ENCODE data around the gene CLDN15.
"Not testable (repeated sequence)": the region's sequence is repeated elsewhere in the genome, so short reads cannot be mapped to it uniquely, and the experiment has no call there.

The CLDN15 gene

DNA sequence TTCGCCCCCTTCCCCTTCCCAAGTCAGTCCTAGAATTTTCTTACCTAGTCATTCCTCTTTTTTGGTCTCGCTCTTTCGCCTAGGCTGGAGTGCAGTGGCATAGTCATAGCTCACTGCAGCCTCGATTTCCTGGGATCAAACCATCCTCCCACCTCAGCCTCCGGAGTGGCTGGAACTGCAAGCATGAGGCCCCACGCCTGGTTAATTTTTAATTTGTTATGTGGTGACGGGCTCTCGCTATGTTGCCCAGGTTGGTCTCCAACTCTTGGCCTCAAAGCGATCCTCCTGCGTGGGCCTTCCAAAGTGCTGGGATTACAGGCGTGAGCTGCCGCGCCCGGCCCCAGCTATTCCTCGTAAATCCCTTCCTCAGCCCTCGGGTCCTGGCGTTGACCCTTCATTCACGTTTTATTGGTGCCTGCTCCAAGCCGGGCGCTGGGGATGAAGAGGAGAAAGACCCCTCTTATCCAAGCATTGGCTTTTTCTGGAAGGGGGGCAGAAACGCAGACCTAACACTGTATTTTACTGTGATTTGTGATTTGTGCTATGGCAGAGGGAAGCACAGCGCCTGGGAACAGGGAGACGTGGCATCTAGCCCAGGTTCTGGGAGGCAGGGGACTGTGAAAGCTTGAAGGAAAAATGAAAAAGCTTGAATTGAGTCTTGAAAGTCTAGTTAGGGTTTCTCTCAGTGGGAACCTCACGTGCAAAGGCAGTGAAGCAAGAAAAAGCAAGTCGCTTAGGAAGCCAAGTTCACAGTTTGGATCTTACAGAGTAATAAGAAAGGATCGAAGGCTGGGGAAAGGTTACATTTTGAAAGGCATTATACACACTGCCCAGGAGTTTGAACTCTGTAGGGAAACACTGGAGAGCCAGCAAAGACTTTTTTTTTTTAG is 19.1 kb downstream of the CLDN15 start:
- no peak for FAIRE-seq

- peak; percentile 98 for FAIRE-seq
Observed at GRCh38 chr7:101217388-101218235, 20.0 kb downstream of the CLDN15 start, which contains the start of the genes PLOD3 and ZNHIT1. Gene PLOD3, minus strand, starts transcription at chr7:101217581. Its CDS starts 307 bp downstream, at chr7:101217274. Gene ZNHIT1, plus strand, starts transcription at chr7:101218165. Its CDS starts 31 bp downstream, at chr7:101218196.

DNA sequence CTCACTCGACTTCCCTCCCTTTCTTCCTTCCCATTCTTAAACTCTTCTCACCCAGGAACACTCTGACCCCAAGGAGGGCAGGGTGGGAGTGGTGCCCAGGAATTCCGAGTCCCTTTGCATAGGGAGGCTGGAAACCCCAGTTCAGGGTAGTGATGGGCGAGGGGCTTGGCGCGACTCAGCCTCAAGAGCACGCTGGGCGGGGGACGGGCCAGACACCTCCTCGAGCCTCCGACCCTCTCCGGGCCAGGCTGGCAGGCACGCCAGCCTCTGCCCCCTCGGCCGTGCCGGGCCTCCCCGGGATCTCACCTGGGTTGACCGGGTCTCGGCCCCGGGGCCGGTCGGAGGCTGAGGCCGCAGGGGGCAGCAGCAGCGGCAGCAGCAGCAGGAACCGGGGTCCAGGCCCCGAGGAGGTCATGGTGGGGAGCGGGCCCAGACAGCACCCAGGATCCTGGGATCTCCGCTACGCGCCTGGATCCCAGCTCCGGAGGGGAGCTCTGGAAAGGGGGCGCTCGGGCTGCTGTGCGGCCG is 20.7 kb downstream of the CLDN15 start:
- FAIRE-seq, result no peak

- no peak for FAIRE-seq
Observed at GRCh38 chr7:101216001-101216859, 21.4 kb downstream of the CLDN15 start.

DNA sequence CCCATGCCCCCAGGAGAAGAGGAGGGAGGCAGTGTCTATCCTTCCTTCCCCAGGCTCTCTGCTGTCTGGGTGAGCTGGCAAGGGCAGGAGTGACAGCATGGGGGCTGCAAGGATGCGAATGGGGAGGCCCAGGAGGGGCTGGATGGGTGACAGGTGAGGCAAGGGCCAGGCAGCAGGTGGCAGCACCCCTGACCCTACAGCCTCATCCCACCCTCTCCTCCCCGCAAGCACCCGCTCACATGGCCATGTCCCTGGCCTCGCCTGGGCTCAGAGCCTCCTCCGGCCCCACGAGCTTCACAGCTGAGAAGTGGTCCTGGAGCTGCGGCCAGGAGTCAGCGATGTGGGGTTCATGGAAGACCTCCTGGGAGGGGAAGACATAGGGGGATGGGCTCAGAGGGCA is 25.6 kb downstream of the CLDN15 start:
- no peak for FAIRE-seq

DNA sequence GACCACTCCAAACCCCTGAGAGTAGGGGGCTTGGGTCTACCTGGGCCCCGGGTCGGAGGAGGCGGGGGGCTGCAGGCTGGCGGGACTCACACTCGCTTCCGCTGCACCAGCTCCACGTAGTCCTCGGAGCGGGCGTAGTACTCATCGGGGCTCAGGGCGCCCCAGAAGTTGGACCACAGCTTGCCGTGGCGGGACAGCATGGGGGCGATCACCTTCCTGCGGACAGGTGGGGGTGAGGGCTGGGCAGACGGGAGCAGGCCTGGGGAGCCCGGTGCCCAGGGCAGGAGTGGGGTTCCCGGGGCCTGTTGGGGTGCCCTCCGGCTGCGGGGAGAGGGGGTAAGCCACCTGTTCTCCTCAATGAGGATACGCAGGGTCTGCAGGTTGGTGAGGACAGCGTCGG is 26.1 kb downstream of the CLDN15 start:
- no peak for FAIRE-seq

- no peak for FAIRE-seq
Observed at GRCh38 chr7:101210143-101210542, 27.5 kb downstream of the CLDN15 start.

GRCh38 chr7:101208794-101209193 is 28.8 kb downstream of the CLDN15 start:
- FAIRE-seq, result no peak

GRCh38 chr7:101207459-101207858 is 30.1 kb downstream of the CLDN15 start:
- FAIRE-seq, result no peak

- FAIRE-seq, result no peak
Observed at GRCh38 chr7:101206665-101207042, 30.9 kb downstream of the CLDN15 start.

GRCh38 chr7:101205901-101206664 is 31.5 kb downstream of the CLDN15 start:
- FAIRE-seq, result no peak

DNA sequence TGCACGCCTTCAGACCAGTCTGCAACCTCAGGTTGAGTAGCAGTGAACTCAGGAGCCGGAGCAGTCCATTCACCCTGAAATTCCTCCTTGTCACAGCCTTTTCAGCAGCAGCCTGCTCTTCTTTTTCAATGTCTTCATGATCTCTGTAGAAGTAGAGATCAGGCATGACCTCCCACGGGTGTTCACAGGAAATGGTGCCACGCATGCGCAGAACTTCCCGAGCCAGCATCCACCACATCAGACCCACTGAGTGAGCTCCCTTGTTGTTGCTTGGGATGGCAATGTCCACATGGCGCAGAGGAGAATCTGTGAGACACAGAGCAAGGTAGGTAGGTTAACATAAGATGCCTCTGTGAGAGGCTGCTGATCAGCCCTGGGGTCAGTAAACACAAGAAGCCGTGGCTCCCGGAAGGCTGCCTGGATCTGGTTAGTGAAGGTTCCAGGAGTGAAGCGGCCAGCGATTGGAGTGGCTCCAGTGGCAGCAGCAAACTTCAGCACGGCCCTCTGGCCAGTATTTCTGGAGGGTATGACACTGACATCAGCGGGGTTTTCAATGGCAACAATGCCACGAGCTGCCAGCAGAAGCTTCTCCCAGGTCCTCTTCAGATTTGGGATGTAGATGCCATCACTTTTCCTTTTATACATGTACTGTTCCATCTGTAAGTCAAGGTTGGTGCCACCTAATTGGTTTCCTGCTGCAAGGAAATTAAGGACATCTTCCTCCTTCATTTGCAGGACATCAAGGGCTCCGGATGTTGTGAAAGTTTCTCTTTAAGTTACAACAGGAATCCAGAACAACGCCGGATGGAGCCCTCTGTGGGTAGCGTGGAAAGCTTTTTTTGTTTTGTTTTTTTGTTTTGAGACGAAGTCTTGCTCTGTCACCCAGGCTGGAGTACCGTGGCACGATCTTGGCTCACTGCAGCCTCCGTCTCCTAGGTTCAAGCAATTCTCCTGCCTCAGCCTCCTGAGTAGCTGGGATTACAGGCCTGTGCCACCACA is 33.6 kb downstream of the CLDN15 start:
- not testable (repeated sequence) for FAIRE-seq

DNA sequence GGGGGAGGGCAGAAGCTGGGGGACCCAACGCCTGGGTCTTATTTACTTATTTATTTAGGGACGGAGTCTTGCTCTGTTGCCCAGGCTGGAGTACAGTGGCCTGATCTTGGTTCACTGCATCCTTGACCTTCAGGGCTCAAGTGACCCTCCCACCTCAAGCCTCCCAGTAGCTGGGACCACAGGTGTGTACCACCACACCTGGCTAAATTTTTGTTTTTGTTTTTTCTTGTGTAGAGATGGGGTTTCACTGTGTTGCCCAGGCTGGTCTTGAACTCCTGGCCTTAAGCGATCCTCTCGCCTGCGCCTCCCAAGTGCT is 35.0 kb downstream of the CLDN15 start:
- FAIRE-seq, result no peak

DNA sequence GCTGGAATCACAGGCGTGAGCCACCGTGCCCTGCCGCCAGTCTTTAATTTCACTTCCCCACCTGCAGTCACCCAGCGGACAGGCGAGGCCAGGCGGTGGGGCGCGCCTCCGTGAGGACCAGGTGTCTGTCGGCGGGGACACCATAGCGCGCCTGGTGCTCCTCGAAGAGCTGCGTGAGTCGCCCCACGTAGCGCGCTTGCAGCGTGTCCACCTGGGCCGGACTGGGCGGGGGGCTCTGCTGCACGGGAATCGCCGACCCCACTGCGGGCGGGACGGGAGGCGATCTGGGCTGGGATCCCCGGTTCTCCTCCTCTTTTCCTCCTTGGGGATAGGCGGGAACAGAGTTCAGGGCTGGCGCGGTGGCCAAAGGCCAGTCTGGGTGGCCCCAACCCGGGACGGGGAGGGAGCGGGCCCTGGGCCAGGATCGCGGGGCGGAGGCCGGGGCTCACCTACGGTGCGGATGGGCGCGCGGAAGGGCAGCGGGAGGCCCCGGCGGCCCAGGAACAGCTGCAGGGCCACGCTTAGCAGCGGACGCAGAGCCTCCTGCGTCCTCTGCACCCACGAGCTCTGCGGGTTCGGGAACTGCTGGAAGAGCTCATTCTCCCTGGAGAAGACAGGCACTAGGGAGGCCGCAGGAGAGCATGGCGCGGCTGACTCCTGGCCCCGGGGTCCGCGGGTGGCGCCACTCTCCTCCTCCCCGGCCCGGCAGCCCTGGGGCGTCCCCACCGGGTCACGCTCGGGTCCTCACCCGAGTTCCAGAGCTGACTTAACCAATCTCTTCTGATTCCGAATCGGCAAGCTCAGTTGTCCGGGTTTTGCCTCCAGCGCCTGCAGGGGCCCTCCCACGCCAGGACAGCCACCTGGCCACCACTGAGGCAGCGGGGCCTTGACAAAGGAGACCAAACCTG is 35.7 kb downstream of the CLDN15 start:
- no peak for FAIRE-seq

DNA sequence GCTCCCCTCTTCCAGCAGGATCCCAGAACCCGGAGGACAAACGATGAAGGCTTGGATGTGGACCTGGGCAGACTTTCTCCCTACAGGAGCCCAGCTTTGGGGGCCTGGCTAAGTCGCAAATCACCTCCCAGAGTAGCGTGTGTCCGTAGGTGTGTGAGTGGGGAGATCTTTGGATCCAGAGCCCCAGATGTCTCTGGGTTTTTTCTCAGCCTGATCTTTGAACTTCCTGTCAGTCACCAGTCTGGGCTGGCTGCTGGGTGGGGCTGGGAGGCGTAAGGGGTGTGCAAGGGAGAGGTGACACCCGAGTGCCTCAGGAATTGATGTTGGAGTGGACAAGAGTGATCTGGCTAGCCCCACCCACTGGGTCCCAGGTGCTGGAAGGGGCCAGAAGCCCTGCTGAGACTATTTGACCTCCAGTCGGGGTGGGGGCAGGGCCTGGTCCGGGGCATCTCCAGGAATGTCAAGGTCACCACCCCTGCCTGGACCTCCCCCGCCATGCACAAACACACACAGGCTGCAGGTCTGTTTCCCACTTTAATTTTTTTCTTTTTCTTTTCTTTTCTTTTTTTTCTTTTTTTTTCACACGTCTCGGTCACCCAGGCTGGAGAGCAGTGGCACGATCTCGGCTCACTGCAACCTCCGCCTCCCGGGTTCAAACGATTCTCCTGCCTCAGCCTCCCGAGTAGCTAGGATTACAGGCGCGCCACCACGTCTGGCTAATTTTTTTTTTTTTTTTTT is 36.6 kb downstream of the CLDN15 start, which contains the start of gene MOGAT3:
TSS of gene MOGAT3 (minus strand) at position 175 of the 738 bp plus-strand sequence. CDS start 182 bp downstream, outside the sequence.
- FAIRE-seq, result no peak

DNA sequence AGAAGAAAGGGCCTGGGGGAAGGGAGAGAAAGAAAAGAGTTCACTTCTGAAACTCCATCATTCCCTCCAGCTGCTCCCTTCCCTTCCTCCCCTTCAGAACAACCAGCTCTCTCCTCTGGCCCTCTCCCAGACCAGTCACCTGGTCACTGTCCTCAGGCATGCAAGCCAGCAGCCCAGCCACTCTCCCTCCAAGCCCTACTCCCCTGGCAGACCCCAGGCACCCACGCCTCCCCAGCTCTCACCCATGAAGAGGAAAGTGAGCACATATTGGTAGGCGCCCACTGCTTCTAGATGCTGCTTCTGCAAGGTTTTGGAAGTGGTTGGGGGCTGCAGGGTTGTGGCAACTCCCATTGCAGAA is 37.1 kb downstream of the CLDN15 start:
- no peak for FAIRE-seq

DNA sequence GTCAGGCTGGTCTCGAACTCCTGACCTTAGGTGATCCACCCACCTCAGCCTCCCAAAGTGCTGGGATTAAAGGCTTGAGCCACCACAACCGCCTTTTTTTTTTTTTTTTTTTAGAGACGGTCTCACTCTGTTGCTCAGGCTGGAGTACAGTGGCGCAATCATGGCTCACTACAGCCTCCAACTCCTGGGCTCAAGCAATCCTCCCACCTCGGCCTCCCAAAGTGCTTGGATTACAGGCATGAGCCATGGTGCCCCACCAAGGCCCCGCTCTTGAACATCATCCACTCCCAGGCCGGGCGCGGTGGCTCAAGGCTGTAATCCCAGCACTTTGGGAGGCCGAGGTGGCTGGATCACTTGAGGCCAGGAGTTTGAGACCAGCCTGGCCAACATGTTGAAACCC is 38.1 kb downstream of the CLDN15 start:
- FAIRE-seq, result not testable (repeated sequence)

GRCh38 chr7:101198476-101198875 is 39.1 kb downstream of the CLDN15 start:
- no peak for FAIRE-seq

DNA sequence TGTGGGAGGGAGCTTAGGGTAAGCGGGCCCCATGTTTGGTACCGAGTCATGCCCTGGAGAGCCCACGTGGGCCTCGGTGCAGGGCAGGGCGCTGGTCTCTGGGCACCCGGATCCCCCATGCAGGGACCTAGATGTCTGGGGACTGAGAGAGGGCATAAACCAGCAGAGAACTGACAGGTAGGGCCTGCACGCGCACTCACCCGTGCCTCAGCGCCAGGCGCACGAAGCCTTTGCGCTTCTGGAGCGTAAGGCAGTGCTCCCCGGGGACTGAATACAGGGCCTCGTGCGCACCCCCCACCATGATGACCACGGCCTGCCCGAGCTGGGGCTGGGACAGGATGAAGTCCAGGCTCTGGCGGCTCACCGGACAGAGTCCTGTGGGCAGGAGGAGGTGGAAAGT is 39.6 kb downstream of the CLDN15 start:
- no peak for FAIRE-seq

Data from G401.6 (cell line).